Osteocyte (in vitro differentiated cells): Measurements from ENCODE around the gene MSH4. TPM values are rescaled to one million over a fixed set of nuclear protein-coding genes. Genes with fewer than 3 reads are reported as not detected.
A peak's percentile ranks its signal among the peaks of the same experiment; 100 is the strongest.
"Not testable (repeated sequence)": the region's sequence is repeated elsewhere in the genome, so short reads cannot be mapped to it uniquely, and the experiment has no call there.

ENCODE experiments used
- DNase-seq: peaks from one replicate; pipeline ENCODE4 v3.0.0; 2021; ENCODE audit warnings: mixed read lengths; ENCODE audit not compliant: unreplicated experiment; ENCODE audit errors: extremely low spot score
- H3K27ac Mint-ChIP-seq: one replicate; pipeline ENCODE4 v1.8.0; 2021; ENCODE audit warnings: mild to moderate bottlenecking, mixed read lengths; ENCODE audit not compliant: unreplicated experiment
- H3K27me3 Mint-ChIP-seq: one replicate; pipeline ENCODE4 v1.8.0; 2021; ENCODE audit warnings: mixed read lengths; ENCODE audit not compliant: unreplicated experiment
- H3K36me3 Mint-ChIP-seq: one replicate; pipeline ENCODE4 v1.8.0; 2021; ENCODE audit warnings: mixed read lengths; ENCODE audit not compliant: unreplicated experiment
- H3K4me1 Mint-ChIP-seq: one replicate; pipeline ENCODE4 v1.8.0; 2021; ENCODE audit warnings: mixed read lengths; ENCODE audit not compliant: unreplicated experiment
- H3K4me3 Mint-ChIP-seq: one replicate; pipeline ENCODE4 v1.8.0; 2021; ENCODE audit warnings: mild to moderate bottlenecking, moderate library complexity, mixed read lengths; ENCODE audit not compliant: unreplicated experiment
- H3K9me3 Mint-ChIP-seq: one replicate; pipeline ENCODE4 v1.8.0; 2021; ENCODE audit warnings: mixed read lengths; ENCODE audit not compliant: unreplicated experiment
- long read RNA-seq: library from polyadenylated mRNA; unstranded; transcript quantifications from one replicate; pipeline ENCODE4 v2.0.0, GENCODE V29; 2021
- total RNA-seq: library from RNA; stranded (reverse); gene quantifications from 2 replicates; pipeline ENCODE4 v1.2.1, GENCODE V29; 2021
- TF ChIP-seq, protein P1 (sequence below): fragments of 200-600 bp; sonication (generic); IDR thresholded peaks from 2 replicates; pipeline ENCODE4 v1.5.0; 2021; ENCODE audit warnings: antibody characterized with exemption, mild to moderate bottlenecking, moderate library complexity

MSH4 gene
- total RNA-seq: 0.62 and 0.68 TPM in 2 replicates
- long read RNA-seq, partial matches to known transcripts: 0 of 2 reads
- long read RNA-seq, other reads (novel, unspliced or antisense): 2 of 2 reads

DNA sequence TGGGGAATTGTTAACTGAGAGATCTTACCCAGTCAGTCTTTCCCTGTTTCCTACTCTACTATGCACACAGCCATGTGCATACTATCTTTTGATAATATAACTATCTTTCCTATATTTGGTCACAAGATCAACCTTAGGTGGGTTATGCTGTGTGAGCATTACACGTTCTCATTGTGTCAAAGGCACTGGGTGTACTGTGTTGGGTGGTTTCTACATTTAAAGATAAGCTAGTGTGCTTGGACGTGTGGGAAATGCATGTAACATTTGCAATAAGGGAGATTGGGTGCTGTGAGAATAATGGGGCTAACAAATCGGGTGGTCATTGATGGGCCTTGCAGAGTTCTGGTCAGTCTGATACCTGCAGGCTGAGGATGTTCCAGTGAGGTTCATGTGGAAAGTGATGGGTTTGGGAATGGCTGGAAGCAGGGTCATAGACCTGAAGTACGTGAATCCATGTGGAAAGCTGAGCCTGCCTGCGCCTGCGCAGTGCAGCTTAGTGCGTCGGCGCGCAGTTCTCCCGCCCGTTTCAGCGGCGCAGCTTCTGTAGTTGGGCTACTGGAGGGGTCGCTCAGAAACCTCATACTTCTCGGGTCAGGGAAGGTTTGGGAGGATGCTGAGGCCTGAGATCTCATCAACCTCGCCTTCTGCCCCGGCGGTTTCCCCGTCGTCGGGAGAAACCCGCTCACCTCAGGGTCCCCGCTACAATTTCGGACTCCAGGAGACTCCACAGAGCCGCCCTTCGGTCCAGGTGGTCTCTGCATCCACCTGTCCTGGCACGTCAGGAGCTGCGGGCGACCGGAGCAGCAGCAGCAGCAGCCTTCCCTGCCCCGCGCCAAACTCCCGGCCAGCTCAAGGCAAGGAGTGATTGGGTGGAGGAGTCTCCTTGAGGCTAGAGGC, at the start of gene MSH4:
Gene MSH4 (plus strand): TSS at position 507 of the 897 bp plus-strand sequence. CDS start 104 bp downstream, at position 611.
- Mint-ChIP-seq H3K4me3 (no peak within 1 kb of the TSS), H3K36me3 (peaks cover 46% of the 10 kb centered on the region), H3K9me3 (no peaks in the 10 kb centered on the region), H3K27me3 (no peaks in the 10 kb centered on the region), H3K4me1 (peaks cover 2% of the 10 kb centered on the region), H3K27ac (no peak within 1 kb of the TSS)
- no peak for DNase-seq
- TF ChIP-seq, protein P1, sequence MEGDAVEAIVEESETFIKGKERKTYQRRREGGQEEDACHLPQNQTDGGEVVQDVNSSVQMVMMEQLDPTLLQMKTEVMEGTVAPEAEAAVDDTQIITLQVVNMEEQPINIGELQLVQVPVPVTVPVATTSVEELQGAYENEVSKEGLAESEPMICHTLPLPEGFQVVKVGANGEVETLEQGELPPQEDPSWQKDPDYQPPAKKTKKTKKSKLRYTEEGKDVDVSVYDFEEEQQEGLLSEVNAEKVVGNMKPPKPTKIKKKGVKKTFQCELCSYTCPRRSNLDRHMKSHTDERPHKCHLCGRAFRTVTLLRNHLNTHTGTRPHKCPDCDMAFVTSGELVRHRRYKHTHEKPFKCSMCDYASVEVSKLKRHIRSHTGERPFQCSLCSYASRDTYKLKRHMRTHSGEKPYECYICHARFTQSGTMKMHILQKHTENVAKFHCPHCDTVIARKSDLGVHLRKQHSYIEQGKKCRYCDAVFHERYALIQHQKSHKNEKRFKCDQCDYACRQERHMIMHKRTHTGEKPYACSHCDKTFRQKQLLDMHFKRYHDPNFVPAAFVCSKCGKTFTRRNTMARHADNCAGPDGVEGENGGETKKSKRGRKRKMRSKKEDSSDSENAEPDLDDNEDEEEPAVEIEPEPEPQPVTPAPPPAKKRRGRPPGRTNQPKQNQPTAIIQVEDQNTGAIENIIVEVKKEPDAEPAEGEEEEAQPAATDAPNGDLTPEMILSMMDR: no peak

DNA sequence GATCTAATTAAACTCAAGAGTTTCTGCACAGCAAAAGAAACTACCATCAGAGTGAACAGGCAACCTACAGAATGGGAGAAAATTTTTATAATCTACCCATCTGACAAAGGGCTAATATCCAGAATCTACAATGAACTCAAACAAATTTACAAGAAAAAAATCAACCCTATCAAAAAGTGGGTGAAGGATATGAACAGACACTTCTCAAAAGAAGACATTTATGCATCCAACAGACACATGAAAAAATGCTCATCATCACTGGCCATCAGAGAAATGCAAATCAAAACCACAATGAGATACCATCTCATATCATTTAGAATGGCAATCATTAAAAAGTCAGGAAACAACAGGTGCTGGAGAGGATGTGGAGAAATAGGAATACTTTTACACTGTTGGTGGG, 39.5 kb upstream of the MSH4 start:
- H3K36me3 Mint-ChIP-seq: peaks cover 51% of the 10 kb centered on the region
- not testable (repeated sequence) for H3K4me1 Mint-ChIP-seq, H3K27ac Mint-ChIP-seq, H3K27me3 Mint-ChIP-seq, DNase-seq, H3K9me3 Mint-ChIP-seq, H3K4me3 Mint-ChIP-seq

DNA sequence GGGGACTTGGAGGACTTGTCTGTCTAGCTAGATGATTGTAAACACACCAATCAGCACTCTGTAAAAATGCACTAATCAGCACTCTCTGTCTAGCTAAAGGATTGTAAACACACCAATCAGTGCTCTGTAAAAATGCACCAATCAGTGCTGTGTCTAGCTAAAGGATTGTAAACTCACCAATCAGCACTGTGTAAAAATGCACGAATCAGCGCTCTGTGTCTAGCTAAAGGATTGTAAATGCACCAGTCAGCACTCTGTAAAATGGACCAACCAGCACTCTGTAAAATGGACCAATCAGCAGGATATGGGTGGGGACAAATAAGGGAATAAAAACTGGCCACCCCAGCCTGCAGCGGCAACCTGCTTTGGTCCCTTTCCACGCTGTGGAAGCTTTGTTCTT, 38.1 kb upstream of the MSH4 start:
- not testable (repeated sequence) for H3K4me1 Mint-ChIP-seq, H3K9me3 Mint-ChIP-seq, H3K27ac Mint-ChIP-seq, H3K4me3 Mint-ChIP-seq, DNase-seq, H3K27me3 Mint-ChIP-seq
- peaks cover 40% of the 10 kb centered on the region for H3K36me3 Mint-ChIP-seq

DNA sequence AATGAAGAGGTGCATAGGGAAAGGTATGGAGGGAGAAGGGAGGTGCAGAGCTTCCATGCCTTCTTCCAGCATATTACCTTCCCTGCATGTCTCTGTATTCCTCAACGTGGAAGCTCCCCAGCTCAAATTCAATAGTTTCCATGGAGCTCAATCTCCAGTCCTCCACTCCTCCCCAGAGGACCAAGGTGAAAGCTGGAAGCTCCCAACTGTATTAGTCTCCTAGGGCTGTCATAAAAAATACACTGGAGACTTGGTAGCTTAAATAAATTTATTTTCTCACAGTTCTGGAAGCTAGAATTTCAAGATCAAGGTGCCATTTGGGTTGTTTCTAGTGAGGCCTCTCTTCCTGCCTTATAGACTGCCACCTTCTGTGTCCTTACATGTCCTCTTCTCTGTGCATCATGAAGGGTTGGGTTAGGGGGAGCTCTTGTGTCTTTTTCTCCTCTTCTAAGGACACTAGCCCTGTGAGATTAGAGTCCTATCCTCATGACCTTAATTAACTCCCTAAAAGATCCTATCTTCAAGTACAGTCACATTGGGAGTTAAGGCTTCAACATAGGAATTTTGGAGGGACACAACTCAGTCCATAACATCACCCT, 32.5 kb upstream of the MSH4 start:
- Mint-ChIP-seq H3K27ac (no peak overlapping the region), H3K36me3 (peaks cover 9% of the 10 kb centered on the region)
- no peak for DNase-seq

DNA sequence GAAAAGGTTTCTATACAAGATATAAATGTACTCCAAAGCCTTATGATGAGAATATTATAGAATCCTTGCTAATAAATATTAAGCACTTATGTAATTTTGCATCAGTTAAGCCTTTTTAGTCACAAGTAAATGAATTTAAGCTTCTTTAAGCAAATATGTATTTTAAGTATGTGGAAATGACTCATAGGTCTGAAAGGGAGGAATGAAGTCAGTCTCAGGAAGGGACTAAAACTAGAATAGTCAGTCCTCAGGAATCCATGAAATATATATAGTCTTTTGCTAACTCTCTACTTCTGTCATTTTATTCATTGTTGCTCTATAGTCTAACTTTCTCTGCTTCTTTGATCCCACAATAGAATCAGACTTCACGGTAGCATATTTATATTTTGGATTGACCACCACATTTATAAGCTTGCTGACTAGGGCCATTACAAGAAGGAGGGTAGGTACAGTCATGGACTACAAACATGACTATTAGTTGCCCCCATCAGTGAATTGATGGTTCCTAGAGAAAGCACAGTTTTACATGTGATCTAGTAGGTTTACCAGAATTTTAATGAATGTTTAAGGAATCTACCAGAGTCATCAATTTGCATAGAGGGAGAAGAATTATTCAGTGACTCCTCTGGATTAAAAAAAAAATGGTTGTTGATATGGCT, 30.9 kb upstream of the MSH4 start:
- H3K4me3 Mint-ChIP-seq: no peak overlapping the region
- H3K27me3 Mint-ChIP-seq: no peaks in the 10 kb centered on the region
- peaks cover 13% of the 10 kb centered on the region for H3K4me1 Mint-ChIP-seq
- TF ChIP-seq, protein P1: no peak
- no peaks in the 10 kb centered on the region for H3K9me3 Mint-ChIP-seq
- no peak for DNase-seq
- peaks cover 7% of the 10 kb centered on the region for H3K36me3 Mint-ChIP-seq
- H3K27ac Mint-ChIP-seq: peak overlapping the region; percentile 78

More for the DNA sequence above, 32.5 kb upstream of the MSH4 start:
- TF ChIP-seq, protein P1: no peak
- H3K4me1 Mint-ChIP-seq: peaks cover 13% of the 10 kb centered on the region
- H3K9me3 Mint-ChIP-seq: no peaks in the 10 kb centered on the region
- H3K27me3 Mint-ChIP-seq: no peaks in the 10 kb centered on the region
- no peak overlapping the region for H3K4me3 Mint-ChIP-seq
